ENCODE measurements around the gene SSH3.

SSH3 gene

DNA sequence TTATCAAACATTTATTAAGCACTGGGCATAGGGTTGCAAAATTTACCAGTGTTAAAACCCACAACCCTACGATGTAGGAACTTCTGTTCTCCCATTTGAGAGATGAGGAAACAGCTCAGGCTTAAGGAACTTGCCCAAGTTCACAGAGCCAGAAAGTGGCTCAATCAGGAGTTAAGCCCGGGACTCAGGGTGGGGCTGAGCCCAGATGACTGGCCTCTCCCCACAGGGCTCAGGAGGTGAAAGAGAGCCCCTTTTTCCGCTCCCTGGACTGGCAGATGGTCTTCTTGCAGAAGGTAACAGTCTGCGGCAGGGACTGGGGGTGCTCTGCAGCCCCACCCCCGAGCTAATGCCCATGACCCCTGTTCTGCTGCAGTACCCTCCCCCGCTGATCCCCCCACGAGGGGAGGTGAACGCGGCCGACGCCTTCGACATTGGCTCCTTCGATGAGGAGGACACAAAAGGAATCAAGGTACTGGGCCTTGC lies 19.8 kb upstream of the SSH3 start:
- peaks cover 89% of the 10 kb centered on the region for H3K36me3 ChIP-seq (ENCODE audit: insufficient read depth, insufficient read length, low read length)
- H3K4me1 ChIP-seq (ENCODE audit: insufficient read depth, insufficient read length): peaks cover 16% of the 10 kb centered on the region
- H3K27me3 ChIP-seq (ENCODE audit: insufficient read depth, insufficient read length): no peaks in the 10 kb centered on the region
- TF ChIP-seq ZNF274 (IDR thresholded peaks at IDR 0.05; ENCODE audit: low read depth, low read length) (no peak), SUZ12 (IDR thresholded peaks at IDR 0.05; ENCODE audit: extremely low read depth, insufficient read depth, insufficient read length) (no peak), YY1 (IDR thresholded peaks at IDR 0.05; ENCODE audit: insufficient read depth, insufficient read length) (no peak)
- no peak overlapping the region for H3K4me3 ChIP-seq (ENCODE audit: insufficient read length, low read depth)
- no peak overlapping the region for H3K9ac ChIP-seq (ENCODE audit: insufficient read length, low read depth)
- no peaks in the 10 kb centered on the region for H3K9me3 ChIP-seq (ENCODE audit: insufficient read depth, low read length)
- no peak for DNase-seq (ENCODE audit: low read depth, low spot score)

DNA sequence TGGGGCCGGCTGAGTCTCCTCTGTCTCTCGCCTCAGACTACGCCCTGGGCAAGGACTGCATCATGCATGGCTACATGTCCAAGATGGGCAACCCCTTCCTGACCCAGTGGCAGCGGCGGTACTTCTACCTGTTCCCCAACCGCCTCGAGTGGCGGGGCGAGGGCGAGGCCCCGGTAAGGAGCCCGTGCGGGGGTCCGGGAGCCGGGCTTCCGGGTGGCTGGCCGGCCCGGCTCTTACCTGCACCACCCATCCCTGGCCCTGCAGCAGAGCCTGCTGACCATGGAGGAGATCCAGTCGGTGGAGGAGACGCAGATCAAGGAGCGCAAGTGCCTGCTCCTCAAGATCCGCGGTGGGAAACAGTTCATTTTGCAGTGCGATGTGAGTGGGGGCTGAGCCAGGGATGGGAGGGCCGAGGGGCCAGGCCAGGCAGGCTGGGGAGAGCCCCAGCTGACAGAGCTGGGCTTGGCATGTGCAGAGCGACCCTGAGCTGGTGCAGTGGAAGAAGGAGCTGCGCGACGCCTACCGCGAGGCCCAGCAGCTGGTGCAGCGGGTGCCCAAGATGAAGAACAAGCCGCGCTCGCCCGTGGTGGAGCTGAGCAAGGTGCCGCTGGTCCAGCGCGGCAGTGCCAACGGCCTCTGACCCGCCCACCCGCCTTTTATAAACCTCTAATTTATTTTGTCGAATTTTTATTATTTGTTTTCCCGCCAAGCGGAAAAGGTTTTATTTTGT lies 18.4 kb upstream of the SSH3 start:
- no peak overlapping the region for H3K9ac ChIP-seq (ENCODE audit: insufficient read length, low read depth)
- no peak for DNase-seq (ENCODE audit: low read depth, low spot score)
- TF ChIP-seq ZNF274 (IDR thresholded peaks at IDR 0.05; ENCODE audit: low read depth, low read length) (no peak), YY1 (IDR thresholded peaks at IDR 0.05; ENCODE audit: insufficient read depth, insufficient read length) (no peak), SUZ12 (IDR thresholded peaks at IDR 0.05; ENCODE audit: extremely low read depth, insufficient read depth, insufficient read length) (no peak)
- peaks cover 75% of the 10 kb centered on the region for H3K36me3 ChIP-seq (ENCODE audit: insufficient read depth, insufficient read length, low read length)
- no peaks in the 10 kb centered on the region for H3K9me3 ChIP-seq (ENCODE audit: insufficient read depth, low read length)
- H3K4me3 ChIP-seq (ENCODE audit: insufficient read length, low read depth): no peak overlapping the region
- no peaks in the 10 kb centered on the region for H3K27me3 ChIP-seq (ENCODE audit: insufficient read depth, insufficient read length)
- peaks cover 19% of the 10 kb centered on the region for H3K4me1 ChIP-seq (ENCODE audit: insufficient read depth, insufficient read length)

DNA sequence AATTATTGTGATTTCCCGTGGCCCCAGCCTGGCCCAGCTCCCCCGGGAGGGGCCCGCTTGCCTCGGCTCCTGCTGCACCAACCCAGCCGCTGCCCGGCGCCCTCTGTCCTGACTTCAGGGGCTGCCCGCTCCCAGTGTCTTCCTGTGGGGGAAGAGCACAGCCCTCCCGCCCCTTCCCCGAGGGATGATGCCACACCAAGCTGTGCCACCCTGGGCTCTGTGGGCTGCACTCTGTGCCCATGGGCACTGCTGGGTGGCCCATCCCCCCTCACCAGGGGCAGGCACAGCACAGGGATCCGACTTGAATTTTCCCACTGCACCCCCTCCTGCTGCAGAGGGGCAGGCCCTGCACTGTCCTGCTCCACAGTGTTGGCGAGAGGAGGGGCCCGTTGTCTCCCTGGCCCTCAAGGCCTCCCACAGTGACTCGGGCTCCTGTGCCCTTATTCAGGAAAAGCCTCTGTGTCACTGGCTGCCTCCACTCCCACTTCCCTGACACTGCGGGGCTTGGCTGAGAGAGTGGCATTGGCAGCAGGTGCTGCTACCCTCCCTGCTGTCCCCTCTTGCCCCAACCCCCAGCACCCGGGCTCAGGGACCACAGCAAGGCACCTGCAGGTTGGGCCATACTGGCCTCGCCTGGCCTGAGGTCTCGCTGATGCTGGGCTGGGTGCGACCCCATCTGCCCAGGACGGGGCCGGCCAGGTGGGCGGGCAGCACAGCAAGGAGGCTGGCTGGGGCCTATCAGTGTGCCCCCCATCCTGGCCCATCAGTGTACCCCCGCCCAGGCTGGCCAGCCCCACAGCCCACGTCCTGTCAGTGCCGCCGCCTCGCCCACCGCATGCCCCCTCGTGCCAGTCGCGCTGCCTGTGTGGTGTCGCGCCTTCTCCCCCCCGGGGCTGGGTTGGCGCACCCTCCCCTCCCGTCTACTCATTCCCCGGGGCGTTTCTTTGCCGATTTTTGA lies 17.5 kb upstream of the SSH3 start:
- Histone ChIP-seq H3K27me3 (ENCODE audit: insufficient read depth, insufficient read length) (no peaks in the 10 kb centered on the region), H3K9ac (ENCODE audit: insufficient read length, low read depth) (peak overlapping the region; percentile 46), H3K36me3 (ENCODE audit: insufficient read depth, insufficient read length, low read length) (peaks cover 75% of the 10 kb centered on the region), H3K4me3 (ENCODE audit: insufficient read length, low read depth) (no peak overlapping the region), H3K4me1 (ENCODE audit: insufficient read depth, insufficient read length) (peaks cover 27% of the 10 kb centered on the region), H3K9me3 (ENCODE audit: insufficient read depth, low read length) (no peaks in the 10 kb centered on the region)
- TF ChIP-seq SUZ12 (IDR thresholded peaks at IDR 0.05; ENCODE audit: extremely low read depth, insufficient read depth, insufficient read length): no peak
- TF ChIP-seq YY1 (IDR thresholded peaks at IDR 0.05; ENCODE audit: insufficient read depth, insufficient read length): no peak
- no peak for TF ChIP-seq ZNF274 (IDR thresholded peaks at IDR 0.05; ENCODE audit: low read depth, low read length)
- DNase-seq (ENCODE audit: low read depth, low spot score): no peak

DNA sequence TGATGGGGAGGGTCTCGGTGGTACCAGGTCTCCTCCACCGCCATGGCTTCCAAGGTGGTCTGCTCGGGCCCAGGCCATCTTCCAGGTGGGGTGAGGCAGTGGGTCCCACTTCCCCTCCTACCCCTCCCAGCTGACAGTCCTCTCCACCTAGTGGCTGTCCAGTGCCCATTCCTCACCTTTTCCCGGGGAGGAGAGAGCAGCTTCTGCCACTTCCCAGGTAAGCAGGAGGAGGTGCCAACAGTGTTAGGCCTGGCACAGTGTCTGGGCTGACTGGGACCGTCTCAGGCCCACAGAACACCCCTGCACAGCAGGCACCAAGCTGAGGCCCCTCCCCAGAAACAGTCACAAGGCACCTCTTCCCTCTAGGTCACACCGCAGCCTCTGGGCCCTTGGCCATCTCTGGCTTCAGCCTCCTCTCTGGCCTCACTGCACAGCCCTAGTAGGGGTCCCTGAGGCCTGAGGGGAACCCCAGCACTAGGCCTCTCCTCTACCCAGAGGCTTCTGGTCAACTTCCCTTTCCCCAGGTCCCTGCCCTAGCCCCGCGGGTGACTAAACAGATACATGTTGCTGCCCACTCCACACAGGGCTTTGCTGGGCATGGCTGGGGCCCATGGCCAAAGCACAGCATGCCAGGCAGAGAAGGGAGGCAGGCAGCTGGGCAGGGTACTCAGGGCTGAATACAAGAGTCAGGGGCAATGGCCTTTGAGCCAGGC lies 16.6 kb upstream of the SSH3 start:
- no peaks in the 10 kb centered on the region for H3K9me3 ChIP-seq (ENCODE audit: insufficient read depth, low read length)
- H3K36me3 ChIP-seq (ENCODE audit: insufficient read depth, insufficient read length, low read length): peaks cover 75% of the 10 kb centered on the region
- TF ChIP-seq ZNF274 (IDR thresholded peaks at IDR 0.05; ENCODE audit: low read depth, low read length): no peak
- no peak for TF ChIP-seq SUZ12 (IDR thresholded peaks at IDR 0.05; ENCODE audit: extremely low read depth, insufficient read depth, insufficient read length)
- no peak for TF ChIP-seq YY1 (IDR thresholded peaks at IDR 0.05; ENCODE audit: insufficient read depth, insufficient read length)
- no peak for DNase-seq (ENCODE audit: low read depth, low spot score)
- H3K9ac ChIP-seq (ENCODE audit: insufficient read length, low read depth): peak overlapping the region; percentile 100
- no peaks in the 10 kb centered on the region for H3K27me3 ChIP-seq (ENCODE audit: insufficient read depth, insufficient read length)
- peaks cover 29% of the 10 kb centered on the region for H3K4me1 ChIP-seq (ENCODE audit: insufficient read depth, insufficient read length)
- H3K4me3 ChIP-seq (ENCODE audit: insufficient read length, low read depth): no peak overlapping the region

DNA sequence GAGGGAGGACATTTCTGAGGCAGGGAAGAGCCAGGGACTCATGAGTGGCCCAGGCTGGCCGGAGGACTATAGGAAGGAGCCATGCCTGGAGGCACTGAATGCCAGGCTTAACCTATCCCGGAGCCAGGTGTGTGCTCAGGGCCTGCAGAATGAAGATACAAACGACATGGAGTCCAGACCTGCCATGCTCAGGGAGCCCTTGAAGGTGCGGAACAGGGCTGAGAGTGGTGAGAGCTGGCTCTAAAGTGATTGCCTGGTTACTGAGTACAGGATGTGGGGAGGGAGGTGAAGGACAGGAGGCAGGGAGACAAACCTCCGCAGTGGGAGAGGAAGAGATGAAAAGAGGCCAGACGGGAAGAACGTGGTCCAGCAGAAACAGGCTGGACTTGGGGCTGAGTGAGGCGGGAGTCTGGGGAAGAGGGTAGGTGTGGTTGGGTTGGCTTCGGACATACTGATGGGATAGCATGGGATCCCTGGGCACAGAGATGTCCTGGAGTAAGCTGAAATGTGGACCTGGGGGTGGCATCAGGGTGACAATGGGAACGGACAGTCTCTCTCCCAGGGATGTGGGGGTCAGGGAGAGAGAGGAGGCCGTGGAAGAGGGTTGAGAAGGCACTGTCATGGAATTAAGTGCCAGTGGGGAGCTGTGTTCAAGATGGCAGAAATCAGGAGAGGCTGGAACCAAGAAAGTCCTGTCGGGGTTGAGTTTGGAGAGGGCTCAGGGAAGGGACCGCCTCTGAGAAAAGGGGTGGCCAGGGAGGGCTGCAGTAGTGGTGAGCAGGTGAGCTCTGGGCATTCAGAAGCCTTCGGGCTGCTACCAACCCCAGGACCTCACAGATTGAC lies 15.8 kb upstream of the SSH3 start:
- peaks cover 75% of the 10 kb centered on the region for H3K36me3 ChIP-seq (ENCODE audit: insufficient read depth, insufficient read length, low read length)

DNA sequence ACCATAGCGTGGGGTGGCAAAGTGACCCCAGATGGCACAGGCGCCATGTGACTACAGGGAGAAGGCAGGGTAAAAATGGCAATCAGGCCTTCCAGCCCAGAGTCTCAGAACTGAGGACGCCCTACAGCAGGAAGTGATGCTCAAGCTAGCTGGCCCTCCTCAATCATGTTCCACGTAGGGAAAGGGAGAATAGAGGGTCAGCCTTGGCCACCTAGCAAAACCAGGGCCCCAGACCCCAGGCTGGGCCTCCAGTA lies 15.2 kb upstream of the SSH3 start:
- H3K9me3 ChIP-seq (ENCODE audit: insufficient read depth, low read length): no peaks in the 10 kb centered on the region
- H3K4me3 ChIP-seq (ENCODE audit: insufficient read length, low read depth): peak overlapping the region; percentile 89
- peaks cover 75% of the 10 kb centered on the region for H3K36me3 ChIP-seq (ENCODE audit: insufficient read depth, insufficient read length, low read length)
- peak overlapping the region; percentile 100 for H3K9ac ChIP-seq (ENCODE audit: insufficient read length, low read depth)
- no peaks in the 10 kb centered on the region for H3K27me3 ChIP-seq (ENCODE audit: insufficient read depth, insufficient read length)
- TF ChIP-seq ZNF274 (IDR thresholded peaks at IDR 0.05; ENCODE audit: low read depth, low read length): no peak
- TF ChIP-seq YY1 (IDR thresholded peaks at IDR 0.05; ENCODE audit: insufficient read depth, insufficient read length): no peak
- no peak for TF ChIP-seq SUZ12 (IDR thresholded peaks at IDR 0.05; ENCODE audit: extremely low read depth, insufficient read depth, insufficient read length)
- peaks cover 29% of the 10 kb centered on the region for H3K4me1 ChIP-seq (ENCODE audit: insufficient read depth, insufficient read length)
- no peak for DNase-seq (ENCODE audit: low read depth, low spot score)

More for the DNA sequence above, 15.8 kb upstream of the SSH3 start:
- no peak for TF ChIP-seq SUZ12 (IDR thresholded peaks at IDR 0.05; ENCODE audit: extremely low read depth, insufficient read depth, insufficient read length)
- no peak for TF ChIP-seq YY1 (IDR thresholded peaks at IDR 0.05; ENCODE audit: insufficient read depth, insufficient read length)
- no peak for TF ChIP-seq ZNF274 (IDR thresholded peaks at IDR 0.05; ENCODE audit: low read depth, low read length)
- peak overlapping the region; percentile 100 for H3K9ac ChIP-seq (ENCODE audit: insufficient read length, low read depth)
- no peaks in the 10 kb centered on the region for H3K9me3 ChIP-seq (ENCODE audit: insufficient read depth, low read length)
- no peaks in the 10 kb centered on the region for H3K27me3 ChIP-seq (ENCODE audit: insufficient read depth, insufficient read length)
- H3K4me1 ChIP-seq (ENCODE audit: insufficient read depth, insufficient read length): peaks cover 29% of the 10 kb centered on the region
- peak overlapping the region; percentile 89 for H3K4me3 ChIP-seq (ENCODE audit: insufficient read length, low read depth)
- DNase-seq (ENCODE audit: low read depth, low spot score): no peak

Data from NT2/D1 (cell line).